A549 (cell line): ENCODE data around the gene MEIS1. TPM values are rescaled to one million over a fixed set of nuclear protein-coding genes. Genes with fewer than 3 reads are reported as not detected.

ENCODE experiments used
- ATAC-seq, 2 experiments: fragments of 200-7000 bp in 1 of 2; fragments of >200 bp in 1 of 2; cut with Nextera tagmentation in 1 of 2; cut with Tn5 transposase in 1 of 2; 3 replicates each; pipeline versions ENCODE4 v1.8.0 to v1.9.1; 2018 to 2020; ENCODE audit warnings: mild to moderate bottlenecking in 1 of 2, moderate library complexity in 1 of 2
- CTCF ChIA-PET: fragments of 300-600 bp; sonication (Branson Sonifier 250); formaldehyde crosslinking; extraction: SDS; loops from one replicate; lab custom pipeline; 2021; ENCODE audit warnings: antibody characterized with exemption, inconsistent platforms; lab: Yijun Ruan, JAX
- POLR2A ChIA-PET: fragments of 350-600 bp; formaldehyde crosslinking; extraction: SDS; loops from one replicate; lab custom pipeline; 2021; ENCODE audit warnings: antibody characterized with exemption, inconsistent platforms; lab: Yijun Ruan, JAX
- DNase-seq, 2 experiments: peaks; one replicate each; pipeline versions ENCODE4 v3.0.0 to v3.0.0-alpha.2; 2011 to 2016; ENCODE audit warnings: low read depth in 1 of 2, low spot score in 1 of 2
- FAIRE-seq: peaks from 2 replicates; lab custom pipeline; 2011; peaks lifted over from hg19 to GRCh38; lab: Jason Lieb, UNC
- H3K27ac ChIP-seq, 2 experiments: fragments of >200 bp; sonication (Bioruptor Twin); formaldehyde crosslinking; 3 replicates each; pipeline ENCODE4 v1.5.1; 2016 to 2017
- H3K4me1 ChIP-seq: fragments of >200 bp; sonication (Bioruptor Twin); formaldehyde crosslinking; 3 replicates; pipeline ENCODE4 v1.6.1; 2016
- H3K4me2 ChIP-seq: fragments of >200 bp; sonication (Bioruptor Twin); formaldehyde crosslinking; 3 replicates; pipeline ENCODE4 v1.6.1; 2016
- H3K4me3 ChIP-seq: fragments of >200 bp; sonication (Bioruptor Twin); formaldehyde crosslinking; 3 replicates; pipeline ENCODE4 v1.5.1; 2016
- H3K9me3 ChIP-seq: fragments of >200 bp; sonication (Bioruptor Twin); formaldehyde crosslinking; 3 replicates; pipeline ENCODE4 v1.6.1; 2016
- BHLHE40 ChIP-seq: IDR thresholded peaks from 2 replicates; pipeline ENCODE4 v1.6.1; 2012; ENCODE audit warnings: low read depth, low read length, inconsistent platforms
- CBX2 ChIP-seq: fragments of 200-600 bp; sonication (generic); IDR thresholded peaks from 2 replicates; pipeline ENCODE4 v1.6.1; 2016; ENCODE audit warnings: low read depth, mild to moderate bottlenecking, borderline replicate concordance
- CBX8 ChIP-seq: fragments of 200-600 bp; sonication (generic); IDR thresholded peaks from 2 replicates; pipeline ENCODE4 v1.6.1; 2016
- CHD2 ChIP-seq: fragments of 150-350 bp; IDR thresholded peaks from 2 replicates; pipeline ENCODE4 v1.6.1; 2014; ENCODE audit warnings: low read length; ENCODE audit not compliant: partially characterized antibody
- CHD4 ChIP-seq: fragments of 200-600 bp; sonication (generic); IDR thresholded peaks from 2 replicates; pipeline ENCODE4 v1.6.1; 2016; ENCODE audit warnings: antibody characterized with exemption, mild to moderate bottlenecking, borderline replicate concordance
- CTCF ChIP-seq: fragments of >200 bp; sonication (Bioruptor Twin); formaldehyde crosslinking; IDR thresholded peaks from 3 replicates; pipeline ENCODE4 v1.5.1; 2016
- E2F6 ChIP-seq: IDR thresholded peaks from 2 replicates; pipeline ENCODE4 v1.6.1; 2012; ENCODE audit warnings: low read depth, borderline replicate concordance
- EHF ChIP-seq: fragments of 250-450 bp; sonication (Bioruptor Pico); IDR thresholded peaks from 2 replicates; pipeline ENCODE4 v1.5.0; 2020; ENCODE audit warnings: mild to moderate bottlenecking
- EHMT2 ChIP-seq: fragments of 200-600 bp; sonication (generic); IDR thresholded peaks from 2 replicates; pipeline ENCODE4 v1.6.1; 2016; ENCODE audit warnings: antibody characterized with exemption, low read depth, mild to moderate bottlenecking, moderate library complexity
- EP300 ChIP-seq, 2 experiments: fragments of >200 bp; sonication (Bioruptor Twin); formaldehyde crosslinking; IDR thresholded peaks; 2 replicates in 1 of 2; 3 replicates in 1 of 2; pipeline ENCODE4 v1.6.1; 2016 to 2017
- FOSL2 ChIP-seq, 2 experiments: fragments of 450-650 bp in 1 of 2; fragments of >200 bp in 1 of 2; sonication (Bioruptor Twin) in 1 of 2; formaldehyde crosslinking; IDR thresholded peaks; 2 replicates each; pipeline versions ENCODE4 v1.5.0 to v1.6.1; 2016 to 2020; ENCODE audit warnings: mild to moderate bottlenecking in 1 of 2, moderate library complexity in 1 of 2
- FOXS1 ChIP-seq: fragments of 250-450 bp; sonication (Bioruptor Pico); IDR thresholded peaks from 2 replicates; pipeline ENCODE4 v1.5.0; 2020; ENCODE audit warnings: mild to moderate bottlenecking, moderate library complexity
- HDAC2 ChIP-seq: fragments of 200-600 bp; sonication (generic); IDR thresholded peaks from 2 replicates; pipeline ENCODE4 v1.6.1; 2016
- HOXA7 ChIP-seq: fragments of 250-450 bp; sonication (Bioruptor Pico); IDR thresholded peaks from 2 replicates; pipeline ENCODE4 v1.5.0; 2020; ENCODE audit warnings: mild to moderate bottlenecking, moderate library complexity
- HOXB13 ChIP-seq: fragments of 250-450 bp; sonication (Bioruptor Pico); IDR thresholded peaks from 2 replicates; pipeline ENCODE4 v1.5.0; 2020; ENCODE audit warnings: low read depth, mild to moderate bottlenecking, moderate library complexity
- JUN ChIP-seq, 2 experiments: fragments of >200 bp; sonication (Bioruptor Twin); formaldehyde crosslinking; IDR thresholded peaks; 2 replicates in 1 of 2; 3 replicates in 1 of 2; pipeline ENCODE4 v1.6.1; 2016 to 2017
- KDM5A ChIP-seq: fragments of 200-600 bp; sonication (generic); IDR thresholded peaks from 2 replicates; pipeline ENCODE4 v1.6.1; 2016; ENCODE audit warnings: antibody characterized with exemption, mild to moderate bottlenecking
- MAX ChIP-seq: IDR thresholded peaks from 2 replicates; pipeline ENCODE4 v1.6.1; 2012
- MAZ ChIP-seq: fragments of 150-350 bp; IDR thresholded peaks from 2 replicates; pipeline ENCODE4 v1.6.1; 2014; ENCODE audit warnings: antibody characterized with exemption, low read depth, low read length, borderline replicate concordance
- MYC ChIP-seq: IDR thresholded peaks from 2 replicates; pipeline ENCODE4 v1.6.1; 2012; ENCODE audit warnings: mild to moderate bottlenecking, inconsistent platforms, low read length, improper control_type of control experiment, borderline replicate concordance
- NFE2L2 ChIP-seq: fragments of 150-350 bp; conservative IDR thresholded peaks from 2 replicates; pipeline ENCODE4 v1.6.1; 2014; ENCODE audit warnings: low read length
- NPAS2 ChIP-seq: fragments of 250-450 bp; sonication (Bioruptor Pico); IDR thresholded peaks from 2 replicates; pipeline ENCODE4 v1.8.0; 2022; ENCODE audit warnings: mild to moderate bottlenecking, moderate library complexity, borderline replicate concordance
- PHF8 ChIP-seq: fragments of 200-600 bp; sonication (generic); IDR thresholded peaks from 2 replicates; pipeline ENCODE4 v1.6.1; 2016; ENCODE audit warnings: low read depth, mild to moderate bottlenecking, antibody characterized with exemption, moderate library complexity, borderline replicate concordance
- RAD21 ChIP-seq, 2 experiments: fragments of >200 bp in 1 of 2; sonication (Bioruptor Twin) in 1 of 2; formaldehyde crosslinking in 1 of 2; IDR thresholded peaks in 1 of 2; conservative IDR thresholded peaks in 1 of 2; 2 replicates in 1 of 2; 3 replicates in 1 of 2; pipeline ENCODE4 v1.6.1; 2012 to 2018; ENCODE audit warnings: inconsistent platforms in 1 of 2
- RARB ChIP-seq: fragments of 250-450 bp; sonication (Bioruptor Pico); IDR thresholded peaks from 2 replicates; pipeline ENCODE4 v1.8.0; 2021; ENCODE audit warnings: mild to moderate bottlenecking, moderate library complexity
- REST ChIP-seq: fragments of 200-600 bp; sonication (generic); IDR thresholded peaks from 2 replicates; pipeline ENCODE4 v1.6.1; 2016; ENCODE audit warnings: antibody characterized with exemption, mild to moderate bottlenecking, moderate library complexity
- RNF2 ChIP-seq: fragments of 200-600 bp; sonication (generic); IDR thresholded peaks from 2 replicates; pipeline ENCODE4 v1.6.1; 2016; ENCODE audit warnings: low read depth, mild to moderate bottlenecking, antibody characterized with exemption, moderate library complexity, borderline replicate concordance
- SREBF2 ChIP-seq: fragments of 450-650 bp; IDR thresholded peaks from 2 replicates; pipeline ENCODE4 v1.6.1; 2014; ENCODE audit warnings: mild to moderate bottlenecking, moderate library complexity
- TFCP2L1 ChIP-seq: fragments of 250-450 bp; sonication (Bioruptor Pico); IDR thresholded peaks from 2 replicates; pipeline ENCODE4 v1.5.0; 2021; ENCODE audit warnings: mild to moderate bottlenecking
- USF2 ChIP-seq: fragments of 450-650 bp; IDR thresholded peaks from 2 replicates; pipeline ENCODE4 v1.6.1; 2014; ENCODE audit warnings: antibody characterized with exemption
- ZSCAN20 ChIP-seq: fragments of 250-450 bp; sonication (Bioruptor Pico); IDR thresholded peaks from 2 replicates; pipeline ENCODE4 v1.8.0; 2022; ENCODE audit warnings: mild to moderate bottlenecking, moderate library complexity
- WGBS: methylation state at CpG from one replicate; pipeline ENCODE4 v1.1.6; 2017; ENCODE audit errors: missing lambda C conversion rate; 5-methylcytosine and 5-hydroxymethylcytosine counted together
- polyA minus RNA-seq: library from RNA; depleted of rRNA, polyadenylated mRNA; stranded (reverse); fragments of >200 nt; gene quantifications from 2 replicates; pipeline ENCODE4 v1.2.3, GENCODE V29; 2011; rRNA and poly(A)+ RNA removed
- polyA plus RNA-seq, 4 experiments: library from polyadenylated mRNA; depleted of rRNA in 3 of 4; stranded (reverse); fragments of >200 nt; fragmentation: RNase III in 1 of 4; extraction: RNeasy Plus Mini Kit Qiagen cat#74134 plus additional on column Dnase treatment in 1 of 4; gene quantifications; 2 replicates in 3 of 4; 3 replicates in 1 of 4; pipeline ENCODE4 v1.2.3, GENCODE V29; 2011 to 2017

Gene MEIS1
- polyA plus RNA-seq (2011; rRNA removed) = 2.9 and 4.2 TPM in 2 replicates
- 0.70 and 0.97 TPM in 2 replicates for polyA plus RNA-seq (2012; cell fraction: cytosol; rRNA removed)
- 1.9 and 2.3 TPM in 2 replicates for polyA plus RNA-seq (2012; cell fraction: nucleus; rRNA removed)
- polyA plus RNA-seq (2017; fragmentation: RNase III; extraction: RNeasy Plus Mini Kit Qiagen cat#74134 plus additional on column Dnase treatment) = 1.9 to 2.1 TPM (median 2.0 TPM) in 3 replicates
- 12.2 and 12.5 TPM in 2 replicates for polyA minus RNA-seq

GRCh38 chr2:66434679-66435548, at the start of gene MEIS1:
MEIS1 (plus strand) TSS chr2:66435125; CDS start chr2:66435857, 732 bp downstream.
- Histone ChIP-seq H3K27ac (peak within 1 kb of the TSS; percentile 70 to 86), H3K4me2 (peak within 1 kb of the TSS; percentile 91), H3K4me1 (peaks cover 7% of the 10 kb centered on the region; the same call in 1 of the 3 replicates), H3K9me3 (no peaks in the 10 kb centered on the region), H3K4me3 (peak within 1 kb of the TSS; percentile 77)
- ChIA-PET POLR2A (interaction anchor here (0.6 to 2.0 kb wide), 7 partner anchors 46 to 1216 kb away, joined by 3 to 24 read pairs (median 4); no protein-coding TSS in a partner anchor), CTCF (interaction anchor here (0.6 to 3.8 kb wide), 9 partner anchors 10 to 1405 kb away, joined by 3 to 32 read pairs (median 4); no protein-coding TSS in a partner anchor)
- DNase-seq (peak; percentile 93 to 95), FAIRE-seq (no peak), ATAC-seq (peak; percentile 87 to 90)
- WGBS = under 1% methylated on average over 36 of the region's 38 CpGs
- TF ChIP-seq USF2 (no peak), CHD4 (no peak), HOXA7 (CRISPR knock-in tag) (no peak), EP300 (IDR thresholded peaks at IDR 0.05) (no peak), BHLHE40 (peak; percentile 67; the same call in 1 of the 2 replicates), TFCP2L1 (CRISPR knock-in tag) (no peak), CBX2 (no peak), RAD21 (conservative IDR thresholded peaks at IDR 0.05 in 1 of 2, IDR thresholded peaks at IDR 0.05 in 1 of 2) (no peak), CTCF (no peak), EHMT2 (no peak), FOXS1 (CRISPR knock-in tag) (no peak), NFE2L2 (no peak), CHD2 (no peak), RNF2 (peak; percentile 15; the same call in 1 of the 2 replicates), CBX8 (no peak), MAX (peak; percentile 85), RARB (CRISPR knock-in tag) (no peak), SREBF2 (no peak), ZSCAN20 (CRISPR knock-in tag) (no peak), KDM5A (peak; percentile 71; the same call in 1 of the 2 replicates), PHF8 (0 out of 2 replicates have a peak, but pooled peaks have one; percentile 32), JUN (IDR thresholded peaks at IDR 0.05) (peak; percentile 79 to 81; a peak in 3 of 5 replicates), EHF (CRISPR knock-in tag) (no peak), NPAS2 (no peak), FOSL2 (IDR thresholded peaks at IDR 0.05) (no peak), FOSL2 (CRISPR knock-in tag; IDR thresholded peaks at IDR 0.05) (no peak), MYC (0 out of 2 replicates have a peak, but pooled peaks have one; percentile 31), REST (no peak), MAZ (peak; percentile 56; the same call in 1 of the 2 replicates), HOXB13 (CRISPR knock-in tag) (no peak), E2F6 (peak; percentile 41; the same call in 1 of the 2 replicates), HDAC2 (peak; percentile 40; the same call in 1 of the 2 replicates)
